DOHH2 (cell line): ENCODE measurements around the gene CPNE6.

ENCODE experiments used
- EZH2phosphoT487 ChIP-seq: fragments of 200-600 bp; sonication (generic); IDR thresholded peaks from 2 replicates; pipeline ENCODE4 v1.6.1; 2017; ENCODE audit warnings: borderline replicate concordance, mild to moderate bottlenecking, antibody characterized with exemption, low read length, moderate library complexity, mixed read lengths
- TF ChIP-seq, protein P1 (sequence below): fragments of 200-600 bp; sonication (generic); IDR thresholded peaks from one replicate; pipeline ENCODE4 v1.5.1; 2014; ENCODE audit warnings: antibody characterized with exemption, mild to moderate bottlenecking, low read depth, low read length; ENCODE audit not compliant: poor library complexity, severe bottlenecking

- TF ChIP-seq, protein P1, sequence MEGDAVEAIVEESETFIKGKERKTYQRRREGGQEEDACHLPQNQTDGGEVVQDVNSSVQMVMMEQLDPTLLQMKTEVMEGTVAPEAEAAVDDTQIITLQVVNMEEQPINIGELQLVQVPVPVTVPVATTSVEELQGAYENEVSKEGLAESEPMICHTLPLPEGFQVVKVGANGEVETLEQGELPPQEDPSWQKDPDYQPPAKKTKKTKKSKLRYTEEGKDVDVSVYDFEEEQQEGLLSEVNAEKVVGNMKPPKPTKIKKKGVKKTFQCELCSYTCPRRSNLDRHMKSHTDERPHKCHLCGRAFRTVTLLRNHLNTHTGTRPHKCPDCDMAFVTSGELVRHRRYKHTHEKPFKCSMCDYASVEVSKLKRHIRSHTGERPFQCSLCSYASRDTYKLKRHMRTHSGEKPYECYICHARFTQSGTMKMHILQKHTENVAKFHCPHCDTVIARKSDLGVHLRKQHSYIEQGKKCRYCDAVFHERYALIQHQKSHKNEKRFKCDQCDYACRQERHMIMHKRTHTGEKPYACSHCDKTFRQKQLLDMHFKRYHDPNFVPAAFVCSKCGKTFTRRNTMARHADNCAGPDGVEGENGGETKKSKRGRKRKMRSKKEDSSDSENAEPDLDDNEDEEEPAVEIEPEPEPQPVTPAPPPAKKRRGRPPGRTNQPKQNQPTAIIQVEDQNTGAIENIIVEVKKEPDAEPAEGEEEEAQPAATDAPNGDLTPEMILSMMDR = no peak
- TF ChIP-seq EZH2phosphoT487 = no peak
Observed at GRCh38 chr14:24108336-24108874, 37.0 kb downstream of the CPNE6 start.
